Central memory CD8-positive, alpha-beta T cell (primary cell): ENCODE data around the gene TAS1R1.

Source experiments
- ATAC-seq: fragments of 150-1000 bp; cut with Tn5 transposase; replicated peaks from 2 replicates; pipeline ENCODE4 v1.10.0; 2022; ENCODE audit warnings: mild to moderate bottlenecking, moderate FRiP score, moderate number of reproducible peaks; ENCODE audit not compliant: poor library complexity, severe bottlenecking; ENCODE audit errors: extremely low read depth
- DNase-seq, 2 donors: peaks; one replicate each; pipeline ENCODE4 v3.0.0; 2021; ENCODE audit warnings: low spot score in 2 of 2
- H3K27ac Mint-ChIP-seq: one replicate; pipeline ENCODE4 v1.8.0; 2022; ENCODE audit warnings: low read depth, mild to moderate bottlenecking, moderate library complexity, mixed read lengths
- H3K27me3 Mint-ChIP-seq: one replicate; pipeline ENCODE4 v1.8.0; 2022; ENCODE audit warnings: mixed read lengths
- H3K36me3 Mint-ChIP-seq: one replicate; pipeline ENCODE4 v1.8.0; 2022; ENCODE audit warnings: mild to moderate bottlenecking, moderate library complexity, mixed read lengths; ENCODE audit not compliant: insufficient read depth
- H3K4me1 Mint-ChIP-seq: one replicate; pipeline ENCODE4 v1.8.0; 2022; ENCODE audit warnings: mixed read lengths
- H3K4me3 Mint-ChIP-seq: one replicate; pipeline ENCODE4 v1.8.0; 2022; ENCODE audit warnings: mild to moderate bottlenecking, moderate library complexity, mixed read lengths
- H3K9me3 Mint-ChIP-seq: one replicate; pipeline ENCODE4 v1.8.0; 2022; ENCODE audit warnings: mixed read lengths

TAS1R1 gene

GRCh38 chr1:6530504-6531160 lies 24.5 kb upstream of the TAS1R1 start:
- no peak overlapping the region for H3K4me3 Mint-ChIP-seq
- DNase-seq: no peak
- H3K27me3 Mint-ChIP-seq: no peaks in the 10 kb centered on the region
- no peaks in the 10 kb centered on the region for H3K9me3 Mint-ChIP-seq
- ATAC-seq: no peak
- no peak overlapping the region for H3K27ac Mint-ChIP-seq
- no peaks in the 10 kb centered on the region for H3K4me1 Mint-ChIP-seq
- peaks cover 59% of the 10 kb centered on the region for H3K36me3 Mint-ChIP-seq

GRCh38 chr1:6531996-6532395 lies 23.1 kb upstream of the TAS1R1 start:
- no peaks in the 10 kb centered on the region for H3K27me3 Mint-ChIP-seq
- H3K4me3 Mint-ChIP-seq: no peak overlapping the region
- DNase-seq (no peak), ATAC-seq (no peak)
- no peaks in the 10 kb centered on the region for H3K4me1 Mint-ChIP-seq
- no peaks in the 10 kb centered on the region for H3K9me3 Mint-ChIP-seq
- H3K27ac Mint-ChIP-seq: no peak overlapping the region
- H3K36me3 Mint-ChIP-seq: peaks cover 55% of the 10 kb centered on the region

- no peak overlapping the region for H3K4me3 Mint-ChIP-seq
- H3K36me3 Mint-ChIP-seq: peaks cover 40% of the 10 kb centered on the region
- no peaks in the 10 kb centered on the region for H3K4me1 Mint-ChIP-seq
- H3K27ac Mint-ChIP-seq: no peak overlapping the region
- no peaks in the 10 kb centered on the region for H3K27me3 Mint-ChIP-seq
- ATAC-seq (no peak), DNase-seq (no peak)
- H3K9me3 Mint-ChIP-seq: no peaks in the 10 kb centered on the region
Observed at GRCh38 chr1:6534248-6534822, 20.8 kb upstream of the TAS1R1 start.

- no peak for ATAC-seq
- no peaks in the 10 kb centered on the region for H3K9me3 Mint-ChIP-seq
Observed at GRCh38 chr1:6535214-6535613, 19.9 kb upstream of the TAS1R1 start.

GRCh38 chr1:6536291-6536690 lies 18.8 kb upstream of the TAS1R1 start:
- no peak overlapping the region for H3K4me3 Mint-ChIP-seq
- no peaks in the 10 kb centered on the region for H3K9me3 Mint-ChIP-seq
- H3K36me3 Mint-ChIP-seq: peaks cover 41% of the 10 kb centered on the region
- DNase-seq (no peak), ATAC-seq (no peak)
- H3K4me1 Mint-ChIP-seq: no peaks in the 10 kb centered on the region
- no peak overlapping the region for H3K27ac Mint-ChIP-seq
- H3K27me3 Mint-ChIP-seq: no peaks in the 10 kb centered on the region

More at GRCh38 chr1:6535214-6535613, 19.9 kb upstream of the TAS1R1 start:
- Mint-ChIP-seq H3K27ac (no peak overlapping the region), H3K4me1 (no peaks in the 10 kb centered on the region), H3K36me3 (peaks cover 39% of the 10 kb centered on the region), H3K27me3 (no peaks in the 10 kb centered on the region), H3K4me3 (no peak overlapping the region)
- DNase-seq: no peak

- no peak overlapping the region for H3K27ac Mint-ChIP-seq
- H3K4me3 Mint-ChIP-seq: no peak overlapping the region
- no peak for ATAC-seq
- H3K36me3 Mint-ChIP-seq: peaks cover 41% of the 10 kb centered on the region
- no peaks in the 10 kb centered on the region for H3K4me1 Mint-ChIP-seq
- H3K27me3 Mint-ChIP-seq: no peaks in the 10 kb centered on the region
- H3K9me3 Mint-ChIP-seq: no peaks in the 10 kb centered on the region
- no peak for DNase-seq
Observed at GRCh38 chr1:6538956-6539355, 16.2 kb upstream of the TAS1R1 start.

GRCh38 chr1:6544831-6545230 lies 10.3 kb upstream of the TAS1R1 start:
- H3K4me3 Mint-ChIP-seq: no peak overlapping the region
- H3K27me3 Mint-ChIP-seq: no peaks in the 10 kb centered on the region
- no peaks in the 10 kb centered on the region for H3K9me3 Mint-ChIP-seq
- H3K36me3 Mint-ChIP-seq: peaks cover 62% of the 10 kb centered on the region
- H3K27ac Mint-ChIP-seq: peak overlapping the region; percentile 74
- DNase-seq (no peak), ATAC-seq (no peak)
- H3K4me1 Mint-ChIP-seq: peaks cover 19% of the 10 kb centered on the region

- ATAC-seq (no peak), DNase-seq (no peak)
- Mint-ChIP-seq H3K4me1 (peaks cover 19% of the 10 kb centered on the region), H3K36me3 (peaks cover 64% of the 10 kb centered on the region), H3K4me3 (no peak overlapping the region), H3K27ac (peak overlapping the region; percentile 74), H3K27me3 (no peaks in the 10 kb centered on the region), H3K9me3 (no peaks in the 10 kb centered on the region)
Observed at GRCh38 chr1:6545276-6546112, 9.6 kb upstream of the TAS1R1 start.

- Mint-ChIP-seq H3K27me3 (no peaks in the 10 kb centered on the region), H3K4me3 (peak overlapping the region; percentile 6), H3K9me3 (no peaks in the 10 kb centered on the region), H3K27ac (peak overlapping the region; percentile 69), H3K4me1 (peaks cover 19% of the 10 kb centered on the region), H3K36me3 (peaks cover 59% of the 10 kb centered on the region)
- no peak for ATAC-seq
- no peak for DNase-seq
Observed at GRCh38 chr1:6546326-6546725, 8.8 kb upstream of the TAS1R1 start.

- Mint-ChIP-seq H3K36me3 (peaks cover 54% of the 10 kb centered on the region), H3K9me3 (no peaks in the 10 kb centered on the region), H3K27me3 (no peaks in the 10 kb centered on the region), H3K4me1 (peaks cover 19% of the 10 kb centered on the region), H3K27ac (peak overlapping the region; percentile 69), H3K4me3 (no peak overlapping the region)
- DNase-seq: no peak
- ATAC-seq: no peak
Observed at GRCh38 chr1:6547301-6547700, 7.8 kb upstream of the TAS1R1 start.

- no peaks in the 10 kb centered on the region for H3K27me3 Mint-ChIP-seq
- peak; percentile 89 to 90 for DNase-seq
- ATAC-seq: peak; percentile 97
- peak within 1 kb of the TSS; percentile 44 for H3K27ac Mint-ChIP-seq
- H3K9me3 Mint-ChIP-seq: no peaks in the 10 kb centered on the region
- H3K4me3 Mint-ChIP-seq: peak within 1 kb of the TSS; percentile 77
- H3K36me3 Mint-ChIP-seq: peaks cover 21% of the 10 kb centered on the region
- peaks cover 7% of the 10 kb centered on the region for H3K4me1 Mint-ChIP-seq
Observed at GRCh38 chr1:6554031-6554906, 838 bp upstream of the TAS1R1 start, which contains the start of gene NOL9. TSS of gene NOL9 (minus strand) at chr1:6554513. CDS start at chr1:6554502, 11 bp downstream.

- Mint-ChIP-seq H3K36me3 (peaks cover 7% of the 10 kb centered on the region), H3K27ac (no peak overlapping the region), H3K4me3 (no peak overlapping the region)
Observed at GRCh38 chr1:6557597-6557996, 2.5 kb downstream of the TAS1R1 start.

More at GRCh38 chr1:6557597-6557996, 2.5 kb downstream of the TAS1R1 start:
- no peaks in the 10 kb centered on the region for H3K9me3 Mint-ChIP-seq
- DNase-seq (no peak), ATAC-seq (no peak)
- no peaks in the 10 kb centered on the region for H3K27me3 Mint-ChIP-seq
- peaks cover 6% of the 10 kb centered on the region for H3K4me1 Mint-ChIP-seq
